ENCODE data around the gene WAC.

DNA sequence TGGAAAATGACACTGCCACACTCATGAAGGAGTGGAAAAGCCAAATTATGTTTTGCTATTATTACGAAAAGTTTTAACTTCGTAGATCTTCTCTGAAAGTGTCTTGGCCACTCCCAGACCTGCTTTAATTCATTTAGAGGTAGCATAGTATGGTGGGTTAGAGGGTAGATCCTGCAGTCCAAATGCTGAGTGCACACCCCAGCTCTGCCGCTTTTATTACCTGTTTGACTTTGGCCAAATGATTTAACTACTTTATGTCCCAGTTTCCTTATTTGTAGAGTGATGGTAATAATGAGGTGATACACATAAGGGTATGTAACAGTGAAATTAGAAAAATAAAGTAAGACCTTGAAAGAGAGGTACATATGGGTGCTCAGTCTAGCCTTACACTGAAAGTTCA is 23.6 kb upstream of the WAC start:
- no peak for TF ChIP-seq CTCF (IDR thresholded peaks at IDR 0.05)
- TF ChIP-seq POLR2A (IDR thresholded peaks at IDR 0.05) = no peak
